Smooth muscle cell (in vitro differentiated cells): Measurements from ENCODE around the gene DUOX2. TPM values are rescaled to one million over a fixed set of nuclear protein-coding genes. Genes with fewer than 3 reads are reported as not detected.
"Not testable (repeated sequence)": the region's sequence is repeated elsewhere in the genome, so short reads cannot be mapped to it uniquely, and the experiment has no call there.

Experiments used
- DNase-seq: peaks from one replicate; lab custom pipeline; 2025; ENCODE audit not compliant: unreplicated experiment; lab: John Stamatoyannopoulos, UW
- H2AFZ ChIP-seq: fragments of 200-600 bp; sonication (generic); 2 replicates; pipeline ENCODE4 v1.6.0; 2016; ENCODE audit warnings: antibody characterized with exemption, low read depth, mild to moderate bottlenecking
- H3F3A ChIP-seq: fragments of 200-600 bp; sonication (generic); 2 replicates; pipeline ENCODE4 v1.6.0; 2017; ENCODE audit warnings: antibody characterized with exemption, low read depth
- H3K27ac ChIP-seq: fragments of 200-600 bp; sonication (generic); 2 replicates; pipeline ENCODE4 v1.5.1; 2016; ENCODE audit warnings: low read depth, mild to moderate bottlenecking
- H3K27me3 ChIP-seq: fragments of 200-600 bp; sonication (generic); 2 replicates; pipeline ENCODE4 v1.6.1; 2016; ENCODE audit warnings: low read depth, mild to moderate bottlenecking
- H3K36me3 ChIP-seq: fragments of 200-600 bp; sonication (generic); 2 replicates; pipeline ENCODE4 v1.5.1; 2016; ENCODE audit warnings: low read depth
- H3K4me1 ChIP-seq: fragments of 200-600 bp; sonication (generic); 2 replicates; pipeline ENCODE4 v1.5.1; 2016; ENCODE audit warnings: low read depth
- H3K4me2 ChIP-seq: fragments of 200-600 bp; sonication (generic); 2 replicates; pipeline ENCODE4 v1.6.0; 2016; ENCODE audit warnings: mild to moderate bottlenecking
- H3K4me3 ChIP-seq: fragments of 200-600 bp; sonication (generic); 2 replicates; pipeline ENCODE4 v1.5.1; 2016; ENCODE audit warnings: mild to moderate bottlenecking
- H3K79me2 ChIP-seq: fragments of 200-600 bp; sonication (generic); 2 replicates; pipeline ENCODE4 v1.6.0; 2016; ENCODE audit warnings: low read depth, mild to moderate bottlenecking
- H3K9ac ChIP-seq: fragments of 200-600 bp; sonication (generic); 2 replicates; pipeline ENCODE4 v1.6.0; 2016; ENCODE audit warnings: low read depth
- H3K9me3 ChIP-seq: fragments of 200-600 bp; sonication (generic); replicated peaks from 2 replicates; pipeline ENCODE4 v1.5.1; 2016; ENCODE audit warnings: low read depth
- H4K20me1 ChIP-seq: fragments of 200-600 bp; sonication (generic); 2 replicates; pipeline ENCODE4 v1.6.0; 2016; ENCODE audit warnings: low read depth
- CTCF ChIP-seq: fragments of 200-600 bp; sonication (generic); IDR thresholded peaks from 2 replicates; pipeline ENCODE4 v1.5.1; 2017; ENCODE audit warnings: borderline replicate concordance, mild to moderate bottlenecking, antibody characterized with exemption; ENCODE audit not compliant: insufficient read depth, poor library complexity, severe bottlenecking
- WGBS: methylation state at CpG from one replicate; pipeline ENCODE4 v1.1.7; 2016; ENCODE audit warnings: low lambda C conversion rate; 5-methylcytosine and 5-hydroxymethylcytosine counted together
- polyA plus RNA-seq: library from polyadenylated mRNA; unstranded; fragments of >200 nt; fragmentation: Nextera tagmentation; extraction: Ambion mirVana; gene quantifications from 2 replicates; pipeline ENCODE4 v1.2.1, GENCODE V29; 2016
- total RNA-seq: library from RNA; depleted of rRNA; stranded (reverse); fragments of >200 nt; gene quantifications from 2 replicates; pipeline ENCODE4 v1.2.3, GENCODE V29; 2014

The DUOX2 gene
- total and polyA plus RNA-seq, 2 experiments from 2014 or later, result 0.34 to 1.4 TPM

- peaks cover 43% of the 10 kb centered on the region for H3K27me3 ChIP-seq
- H2AFZ ChIP-seq, result no peak overlapping the region
- no peaks in the 10 kb centered on the region for H3K9me3 ChIP-seq
- no peak overlapping the region for H3K27ac ChIP-seq
- no peak overlapping the region for H3K4me3 ChIP-seq
- no peak overlapping the region for H3K9ac ChIP-seq
- H4K20me1 ChIP-seq, result no peaks in the 10 kb centered on the region
- no peaks in the 10 kb centered on the region for H3K4me1 ChIP-seq
- no peaks in the 10 kb centered on the region for H3K79me2 ChIP-seq
- TF ChIP-seq CTCF, result no peak
- no peak overlapping the region for H3K4me2 ChIP-seq
- no peaks in the 10 kb centered on the region for H3K36me3 ChIP-seq
- 84% methylated on average over 8 of the region's 8 CpGs for WGBS
- DNase-seq, result no peak
- no peaks in the 10 kb centered on the region for H3F3A ChIP-seq
These were observed 23.7 kb upstream of the DUOX2 start for GRCh38 chr15:45137703-45138102.

- no peaks in the 10 kb centered on the region for H3K36me3 ChIP-seq
- H3K4me2 ChIP-seq, result no peak overlapping the region
- peak; percentile 27 for TF ChIP-seq CTCF
- WGBS, result 29% methylated on average over 8 of the region's 10 CpGs
- no peak for DNase-seq
- no peak overlapping the region for H3K4me3 ChIP-seq
- H4K20me1 ChIP-seq, result no peaks in the 10 kb centered on the region
- H3K9ac ChIP-seq, result no peak overlapping the region
- H3K4me1 ChIP-seq, result no peaks in the 10 kb centered on the region
- no peak overlapping the region for H3K27ac ChIP-seq
- H3K79me2 ChIP-seq, result no peaks in the 10 kb centered on the region
- H3K27me3 ChIP-seq, result peaks cover 56% of the 10 kb centered on the region
- H3K9me3 ChIP-seq, result no peaks in the 10 kb centered on the region
- H3F3A ChIP-seq, result no peaks in the 10 kb centered on the region
- H2AFZ ChIP-seq, result no peak overlapping the region
These were observed 22.4 kb upstream of the DUOX2 start for GRCh38 chr15:45136378-45136764.

GRCh38 chr15:45135705-45136377, 21.9 kb upstream of the DUOX2 start:
- H3K4me2 ChIP-seq, H3K9me3 ChIP-seq, H3K4me3 ChIP-seq, H3K79me2 ChIP-seq, H2AFZ ChIP-seq, H3K36me3 ChIP-seq, H3F3A ChIP-seq, H3K27ac ChIP-seq, DNase-seq, H3K9ac ChIP-seq, H4K20me1 ChIP-seq, H3K4me1 ChIP-seq: not testable (repeated sequence)
- WGBS, result 55% methylated on average over 12 of the region's 37 CpGs
- H3K27me3 ChIP-seq, result peaks cover 61% of the 10 kb centered on the region

- Histone ChIP-seq H3K4me1 (no peaks in the 10 kb centered on the region), H3K79me2 (no peaks in the 10 kb centered on the region), H4K20me1 (no peaks in the 10 kb centered on the region), H3K9ac (no peak overlapping the region), H3K4me2 (no peak overlapping the region), H2AFZ (no peak overlapping the region), H3K36me3 (no peaks in the 10 kb centered on the region), H3K27ac (no peak overlapping the region), H3K27me3 (peaks cover 70% of the 10 kb centered on the region), H3F3A (no peaks in the 10 kb centered on the region), H3K9me3 (no peaks in the 10 kb centered on the region), H3K4me3 (no peak overlapping the region)
- WGBS, result 20% methylated on average over 44 of the region's 57 CpGs
- DNase-seq, result no peak
- TF ChIP-seq CTCF, result peak; percentile 11
These were observed 21.0 kb upstream of the DUOX2 start for GRCh38 chr15:45134682-45135604.
